Caco-2 (cell line): ENCODE data around the gene SUPT3H. TPM values are rescaled to one million over a fixed set of nuclear protein-coding genes. Genes with fewer than 3 reads are reported as not detected.

Source experiments
- BruUV-seq: library from RNA; stranded (reverse); fragments of 400-500 nt; replicated peaks from 2 replicates; lab custom pipeline; 2021; lab: Mats Ljungman, UMichigan
- CTCF ChIA-PET: fragments of 300-600 bp; sonication (Branson Sonifier 250); formaldehyde crosslinking; loops from one replicate; lab custom pipeline; 2022; ENCODE audit warnings: antibody characterized with exemption; lab: Charles Lee
- POLR2A ChIA-PET: fragments of 300-600 bp; sonication (Branson Sonifier 250); formaldehyde crosslinking; loops from one replicate; lab custom pipeline; 2022; ENCODE audit warnings: antibody characterized with exemption; lab: Charles Lee
- DNase-seq, 2 experiments: peaks; one replicate each; pipeline versions ENCODE4 v3.0.0 to v3.0.0-alpha.2; 2020 to 2022
- H3K27me3 ChIP-seq: replicated peaks from 2 replicates; pipeline ENCODE4 v1.6.0; 2011; ENCODE audit warnings: low read length; ENCODE audit not compliant: control insufficient read depth, insufficient read depth
- H3K36me3 ChIP-seq: 2 replicates; pipeline ENCODE4 v1.5.1; 2011; ENCODE audit warnings: low read length; ENCODE audit not compliant: control insufficient read depth, insufficient read depth
- H3K4me1 ChIP-seq: fragments of 250-450 bp; sonication (Bioruptor Pico); 2 replicates; pipeline ENCODE4 v1.5.1; 2020; ENCODE audit warnings: mild to moderate bottlenecking
- H3K4me3 ChIP-seq: 2 replicates; pipeline ENCODE4 v1.5.1; 2011; ENCODE audit warnings: low read depth, mild to moderate bottlenecking, control low read depth, low read length
- H3K9me3 ChIP-seq: fragments of 250-450 bp; sonication (Bioruptor Pico); 2 replicates; pipeline ENCODE4 v1.5.1; 2020; ENCODE audit warnings: mild to moderate bottlenecking, moderate library complexity
- H3K27ac Mint-ChIP-seq: one replicate; pipeline ENCODE4 v1.8.0; 2022; ENCODE audit warnings: mixed read lengths; ENCODE audit not compliant: unreplicated experiment
- H3K27me3 Mint-ChIP-seq: one replicate; pipeline ENCODE4 v1.8.0; 2022; ENCODE audit warnings: mixed read lengths; ENCODE audit not compliant: insufficient read depth, unreplicated experiment
- H3K36me3 Mint-ChIP-seq: one replicate; pipeline ENCODE4 v1.8.0; 2022; ENCODE audit warnings: mild to moderate bottlenecking, mixed read lengths; ENCODE audit not compliant: insufficient read depth, unreplicated experiment
- H3K4me1 Mint-ChIP-seq: one replicate; pipeline ENCODE4 v1.8.0; 2022; ENCODE audit warnings: low read depth, mixed read lengths; ENCODE audit not compliant: unreplicated experiment
- H3K4me3 Mint-ChIP-seq: one replicate; pipeline ENCODE4 v1.8.0; 2022; ENCODE audit warnings: mild to moderate bottlenecking, moderate library complexity, mixed read lengths; ENCODE audit not compliant: unreplicated experiment
- H3K9me3 Mint-ChIP-seq: one replicate; pipeline ENCODE4 v1.8.0; 2022; ENCODE audit warnings: mixed read lengths; ENCODE audit not compliant: unreplicated experiment
- CTCF ChIP-seq, 2 experiments: fragments of 200-600 bp in 1 of 2; IDR thresholded peaks; 1 replicate in 1 of 2; 2 replicates in 1 of 2; pipeline versions ENCODE4 v1.5.1 to v1.8.0; 2011 to 2022; ENCODE audit warnings: antibody characterized with exemption in 1 of 2, control low read depth in 1 of 2, inconsistent platforms in 1 of 2, low read depth in 1 of 2, low read length in 1 of 2, mild to moderate bottlenecking in 1 of 2, moderate library complexity in 1 of 2; ENCODE audit not compliant: insufficient read depth in 1 of 2, severe bottlenecking in 1 of 2, unreplicated experiment in 1 of 2
- intact Hi-C: fragments of 100-400 bp; cut with micrococcal nuclease; formaldehyde crosslinking; loops from one replicate; pipeline ENCODE4 v1.10.0; 2022; ENCODE audit not compliant: unreplicated experiment
- total RNA-seq: library from RNA; stranded (reverse); gene quantifications from 2 replicates; pipeline ENCODE4 v1.2.3, GENCODE V29; 2022

Gene SUPT3H
- total RNA-seq, 1 experiment from 2014 or later, result 13.2 TPM

- Histone ChIP-seq H3K9me3 (no peaks in the 10 kb centered on the region), H3K4me3 (no peak overlapping the region), H3K36me3 (no peaks in the 10 kb centered on the region), H3K27me3 (no peaks in the 10 kb centered on the region), H3K4me1 (no peaks in the 10 kb centered on the region)
- ChIA-PET CTCF (no interaction called here), POLR2A (no interaction called here)
- Mint-ChIP-seq H3K27me3 (no peaks in the 10 kb centered on the region), H3K9me3 (no peaks in the 10 kb centered on the region), H3K4me1 (no peaks in the 10 kb centered on the region), H3K27ac (no peak overlapping the region), H3K4me3 (no peak overlapping the region), H3K36me3 (no peaks in the 10 kb centered on the region)
- no peak for DNase-seq
- no peak for TF ChIP-seq CTCF (IDR thresholded peaks at IDR 0.05; ENCODE audit: insufficient read depth in 1 of 2, low read depth in 1 of 2, low read length in 1 of 2, severe bottlenecking in 1 of 2, unreplicated experiment in 1 of 2)
- intact Hi-C loops, result no loop called here
- BruUV-seq, result no TSS peak
Observed at GRCh38 chr6:45038226-45038625, 339.5 kb downstream of the SUPT3H start.

GRCh38 chr6:45036103-45036502 is 341.6 kb downstream of the SUPT3H start:
- intact Hi-C loops, result no loop called here
- DNase-seq, result no peak
- Histone ChIP-seq H3K4me1 (no peaks in the 10 kb centered on the region), H3K9me3 (no peaks in the 10 kb centered on the region), H3K27me3 (no peaks in the 10 kb centered on the region), H3K4me3 (no peak overlapping the region), H3K36me3 (no peaks in the 10 kb centered on the region)
- Mint-ChIP-seq H3K4me3 (no peak overlapping the region), H3K27ac (no peak overlapping the region), H3K9me3 (no peaks in the 10 kb centered on the region), H3K27me3 (no peaks in the 10 kb centered on the region), H3K36me3 (no peaks in the 10 kb centered on the region), H3K4me1 (no peaks in the 10 kb centered on the region)
- BruUV-seq, result no TSS peak
- CTCF ChIA-PET, result no interaction called here
- POLR2A ChIA-PET, result no interaction called here
- no peak for TF ChIP-seq CTCF (IDR thresholded peaks at IDR 0.05; ENCODE audit: insufficient read depth in 1 of 2, low read depth in 1 of 2, low read length in 1 of 2, severe bottlenecking in 1 of 2, unreplicated experiment in 1 of 2)

- DNase-seq, result no peak
- CTCF ChIA-PET, result no interaction called here
- no peak overlapping the region for H3K27ac Mint-ChIP-seq
- POLR2A ChIA-PET, result no interaction called here
- intact Hi-C loops, result no loop called here
- no peak overlapping the region for H3K4me3 Mint-ChIP-seq
- Histone ChIP-seq H3K4me3 (no peak overlapping the region), H3K27me3 (no peaks in the 10 kb centered on the region), H3K4me1 (no peaks in the 10 kb centered on the region), H3K9me3 (no peaks in the 10 kb centered on the region), H3K36me3 (no peaks in the 10 kb centered on the region)
- no peaks in the 10 kb centered on the region for H3K36me3 Mint-ChIP-seq
- peaks cover 11% of the 10 kb centered on the region for H3K9me3 Mint-ChIP-seq
- no peak for TF ChIP-seq CTCF (IDR thresholded peaks at IDR 0.05; ENCODE audit: insufficient read depth in 1 of 2, low read depth in 1 of 2, low read length in 1 of 2, severe bottlenecking in 1 of 2, unreplicated experiment in 1 of 2)
- H3K27me3 Mint-ChIP-seq, result no peaks in the 10 kb centered on the region
- H3K4me1 Mint-ChIP-seq, result no peaks in the 10 kb centered on the region
- BruUV-seq, result no TSS peak
Observed at GRCh38 chr6:45032426-45032825, 345.3 kb downstream of the SUPT3H start.
